K562 (cell line): Measurements from ENCODE around the gene MCM7. TPM values are rescaled to one million over a fixed set of nuclear protein-coding genes. Genes with fewer than 3 reads are reported as not detected.
A peak's percentile ranks its signal among the peaks of the same experiment; 100 is the strongest.

ENCODE experiments used
- CBFA2T2 ChIP-seq: fragments of 450-650 bp; conservative IDR thresholded peaks from 2 replicates; pipeline ENCODE4 v1.6.1; 2017; ENCODE audit warnings: mild to moderate bottlenecking
- CBFA2T3 ChIP-seq: fragments of 450-650 bp; IDR thresholded peaks from 2 replicates; pipeline ENCODE4 v1.6.1; 2017
- CEBPZ ChIP-seq: fragments of 150-350 bp; IDR thresholded peaks from 2 replicates; pipeline ENCODE4 v1.6.1; 2014; ENCODE audit warnings: low read depth, mild to moderate bottlenecking, low read length, borderline replicate concordance
- CREB1 ChIP-seq, 2 experiments: sonication (generic) in 1 of 2; formaldehyde crosslinking in 1 of 2; IDR thresholded peaks; 2 replicates each; pipeline versions ENCODE4 v1.6.1 to v1.8.0; 2012 to 2022; ENCODE audit warnings: inconsistent platforms in 1 of 2, mild to moderate bottlenecking in 1 of 2, missing genetic modification reagents in 1 of 2, moderate library complexity in 1 of 2
- GATA2 ChIP-seq: sonication (generic); formaldehyde crosslinking; IDR thresholded peaks from 2 replicates; pipeline ENCODE4 v1.4.0; 2020; ENCODE audit warnings: mild to moderate bottlenecking, missing genetic modification reagents
- HLTF ChIP-seq: fragments of 450-650 bp; IDR thresholded peaks from 2 replicates; pipeline ENCODE4 v1.6.1; 2016
- KAT8 ChIP-seq: fragments of 450-650 bp; IDR thresholded peaks from 2 replicates; pipeline ENCODE4 v1.6.1; 2016; ENCODE audit warnings: low read depth, mild to moderate bottlenecking
- KDM4B ChIP-seq, 2 experiments: fragments of 450-650 bp in 1 of 2; sonication (generic) in 1 of 2; IDR thresholded peaks; 2 replicates each; pipeline ENCODE4 v1.6.1; 2016 to 2017; ENCODE audit warnings: borderline replicate concordance in 2 of 2, antibody characterized with exemption in 1 of 2, low read depth in 1 of 2, mild to moderate bottlenecking in 1 of 2
- NCOR1 ChIP-seq: fragments of 450-650 bp; IDR thresholded peaks from 2 replicates; pipeline ENCODE4 v1.6.1; 2016; ENCODE audit warnings: mild to moderate bottlenecking, moderate library complexity
- NFATC3 ChIP-seq: fragments of 450-650 bp; IDR thresholded peaks from 2 replicates; pipeline ENCODE4 v1.6.1; 2017; ENCODE audit warnings: mild to moderate bottlenecking
- NFYB ChIP-seq: IDR thresholded peaks from 2 replicates; pipeline ENCODE4 v1.6.1; 2011; ENCODE audit warnings: mild to moderate bottlenecking, moderate library complexity; ENCODE audit not compliant: insufficient read length; ENCODE audit errors: extremely low read depth
- RBBP5 ChIP-seq: fragments of 200-600 bp; sonication (generic); IDR thresholded peaks from 2 replicates; pipeline ENCODE4 v1.6.1; 2012; ENCODE audit warnings: borderline replicate concordance, mild to moderate bottlenecking, low read length, control low read depth, inconsistent platforms; ENCODE audit not compliant: insufficient read depth, poor library complexity, severe bottlenecking
- RFX5 ChIP-seq: IDR thresholded peaks from 2 replicates; pipeline ENCODE4 v1.6.1; 2011; ENCODE audit warnings: low read depth, mild to moderate bottlenecking, improper control_type of control experiment, low read length
- SMAD2 ChIP-seq: fragments of 150-350 bp; IDR thresholded peaks from 2 replicates; pipeline ENCODE4 v1.6.1; 2014; ENCODE audit warnings: low read depth, mild to moderate bottlenecking, low read length
- SOX6 ChIP-seq: fragments of 450-650 bp; IDR thresholded peaks from 2 replicates; pipeline ENCODE4 v1.6.1; 2014; ENCODE audit warnings: mild to moderate bottlenecking
- TAF1 ChIP-seq: IDR thresholded peaks from 2 replicates; pipeline ENCODE4 v1.6.1; 2011; ENCODE audit warnings: mild to moderate bottlenecking, low read length, moderate library complexity; ENCODE audit not compliant: insufficient read depth, control insufficient read depth, severe bottlenecking; ENCODE audit errors: extremely low read depth
- ZBTB1 ChIP-seq: sonication (generic); formaldehyde crosslinking; IDR thresholded peaks from 2 replicates; pipeline ENCODE4 v1.8.1; 2023; ENCODE audit warnings: missing genetic modification reagents, low read depth, mild to moderate bottlenecking, borderline replicate concordance
- ZNF561 ChIP-seq: fragments of 450-650 bp; formaldehyde crosslinking; conservative IDR thresholded peaks from 2 replicates; pipeline ENCODE4 v1.4.0; 2020; ENCODE audit warnings: mild to moderate bottlenecking, moderate library complexity
- ZNF717 ChIP-seq: fragments of 250-450 bp; sonication (Bioruptor Pico); IDR thresholded peaks from 2 replicates; pipeline ENCODE4 v1.5.0; 2021
- ZNF830 ChIP-seq: fragments of 250-450 bp; sonication (Bioruptor Pico); IDR thresholded peaks from 2 replicates; pipeline ENCODE4 v1.5.0; 2021; ENCODE audit warnings: mild to moderate bottlenecking
- ZSCAN29 ChIP-seq: fragments of 450-650 bp; IDR thresholded peaks from 2 replicates; pipeline ENCODE4 v1.6.1; 2017
- polyA plus RNA-seq, 8 experiments: library from polyadenylated mRNA; depleted of rRNA in 4 of 8; stranded (reverse) in 5 of 8; unstranded in 3 of 8; fragments of >200 nt; fragmentation: Nextera tagmentation in 2 of 8; fragmentation: Illumina TruSeq in 1 of 8; extraction: Ambion mirVana in 2 of 8; extraction: Trizol in 1 of 8; gene quantifications; 2 replicates each; pipeline versions ENCODE4 v1.2.1 to v1.2.3, GENCODE V29; 2011 to 2014; ENCODE audit warnings: inconsistent platforms in 1 of 8, missing spikeins in 1 of 8
- total RNA-seq, 7 experiments: library from RNA; depleted of rRNA in 6 of 7; stranded (reverse); fragments of >200 nt in 6 of 7; fragmentation: Illumina TruSeq in 2 of 7; extraction: Trizol in 2 of 7; gene quantifications; 2 replicates each; pipeline versions ENCODE4 v1.2.1 to v1.2.3, GENCODE V29; 2011 to 2021; ENCODE audit warnings: low replicate concordance in 1 of 7
- TF ChIP-seq, protein P1 (sequence below): fragments of 450-650 bp; formaldehyde crosslinking; IDR thresholded peaks from 2 replicates; pipeline ENCODE4 v1.4.0; 2020; ENCODE audit warnings: mild to moderate bottlenecking, moderate library complexity
- TF ChIP-seq, protein P2 (sequence below): fragments of 250-450 bp; sonication (Bioruptor Pico); IDR thresholded peaks from 2 replicates; pipeline ENCODE4 v1.5.0; 2021; ENCODE audit warnings: mild to moderate bottlenecking, borderline replicate concordance

Gene MCM7
- total and polyA plus RNA-seq, 9 of the 15 experiments (the other 6 are each of a cell fraction or from before 2014, with no cell fraction given) = 329 to 856 (median 437) TPM

- peak; percentile 49; the same call in 1 of the 2 replicates for TF ChIP-seq CREB1 (IDR thresholded peaks at IDR 0.05)
- TF ChIP-seq CREB1 (CRISPR knock-in tag; IDR thresholded peaks at IDR 0.05) = no peak
- no peak for TF ChIP-seq ZNF717 (CRISPR knock-in tag)
- no peak for TF ChIP-seq RFX5
- peak; percentile 32; the same call in 1 of the 2 replicates for TF ChIP-seq SOX6
- TF ChIP-seq CBFA2T3 = peak; percentile 97
- TF ChIP-seq ZNF561 (CRISPR knock-in tag) = no peak
- no peak for TF ChIP-seq CEBPZ
- TF ChIP-seq KAT8 = no peak
- no peak for TF ChIP-seq NFYB
- TF ChIP-seq, protein P1, sequence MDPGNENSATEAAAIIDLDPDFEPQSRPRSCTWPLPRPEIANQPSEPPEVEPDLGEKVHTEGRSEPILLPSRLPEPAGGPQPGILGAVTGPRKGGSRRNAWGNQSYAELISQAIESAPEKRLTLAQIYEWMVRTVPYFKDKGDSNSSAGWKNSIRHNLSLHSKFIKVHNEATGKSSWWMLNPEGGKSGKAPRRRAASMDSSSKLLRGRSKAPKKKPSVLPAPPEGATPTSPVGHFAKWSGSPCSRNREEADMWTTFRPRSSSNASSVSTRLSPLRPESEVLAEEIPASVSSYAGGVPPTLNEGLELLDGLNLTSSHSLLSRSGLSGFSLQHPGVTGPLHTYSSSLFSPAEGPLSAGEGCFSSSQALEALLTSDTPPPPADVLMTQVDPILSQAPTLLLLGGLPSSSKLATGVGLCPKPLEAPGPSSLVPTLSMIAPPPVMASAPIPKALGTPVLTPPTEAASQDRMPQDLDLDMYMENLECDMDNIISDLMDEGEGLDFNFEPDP (CRISPR knock-in tag) = no peak
- TF ChIP-seq, protein P2, sequence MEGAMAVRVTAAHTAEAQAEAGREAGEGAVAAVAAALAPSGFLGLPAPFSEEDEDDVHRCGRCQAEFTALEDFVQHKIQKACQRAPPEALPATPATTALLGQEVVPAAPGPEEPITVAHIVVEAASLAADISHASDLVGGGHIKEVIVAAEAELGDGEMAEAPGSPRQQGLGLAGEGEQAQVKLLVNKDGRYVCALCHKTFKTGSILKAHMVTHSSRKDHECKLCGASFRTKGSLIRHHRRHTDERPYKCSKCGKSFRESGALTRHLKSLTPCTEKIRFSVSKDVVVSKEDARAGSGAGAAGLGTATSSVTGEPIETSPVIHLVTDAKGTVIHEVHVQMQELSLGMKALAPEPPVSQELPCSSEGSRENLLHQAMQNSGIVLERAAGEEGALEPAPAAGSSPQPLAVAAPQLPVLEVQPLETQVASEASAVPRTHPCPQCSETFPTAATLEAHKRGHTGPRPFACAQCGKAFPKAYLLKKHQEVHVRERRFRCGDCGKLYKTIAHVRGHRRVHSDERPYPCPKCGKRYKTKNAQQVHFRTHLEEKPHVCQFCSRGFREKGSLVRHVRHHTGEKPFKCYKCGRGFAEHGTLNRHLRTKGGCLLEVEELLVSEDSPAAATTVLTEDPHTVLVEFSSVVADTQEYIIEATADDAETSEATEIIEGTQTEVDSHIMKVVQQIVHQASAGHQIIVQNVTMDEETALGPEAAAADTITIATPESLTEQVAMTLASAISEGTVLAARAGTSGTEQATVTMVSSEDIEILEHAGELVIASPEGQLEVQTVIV = no peak
- peak; percentile 91 for TF ChIP-seq NCOR1
- TF ChIP-seq RBBP5 = no peak
- TF ChIP-seq SMAD2 = no peak
- no peak for TF ChIP-seq ZSCAN29
- TF ChIP-seq TAF1 = no peak
- no peak for TF ChIP-seq NFATC3
- peak; percentile 96 for TF ChIP-seq CBFA2T2
- peak; percentile 85 for TF ChIP-seq GATA2
- TF ChIP-seq HLTF = peak; percentile 44; the same call in 1 of the 2 replicates
- TF ChIP-seq KDM4B (IDR thresholded peaks at IDR 0.05; ENCODE audit: borderline replicate concordance in 2 of 2, low read depth in 1 of 2) = no peak
- no peak for TF ChIP-seq ZBTB1 (CRISPR knock-in tag)
- no peak for TF ChIP-seq ZNF830 (CRISPR knock-in tag)
Observed at GRCh38 chr7:100061518-100062193, 39.5 kb downstream of the MCM7 start (continued).
